ENCODE results near the gene FBXL4.
"Not testable (repeated sequence)": the region's sequence is repeated elsewhere in the genome, so short reads cannot be mapped to it uniquely, and the experiment has no call there.

Gene FBXL4

DNA sequence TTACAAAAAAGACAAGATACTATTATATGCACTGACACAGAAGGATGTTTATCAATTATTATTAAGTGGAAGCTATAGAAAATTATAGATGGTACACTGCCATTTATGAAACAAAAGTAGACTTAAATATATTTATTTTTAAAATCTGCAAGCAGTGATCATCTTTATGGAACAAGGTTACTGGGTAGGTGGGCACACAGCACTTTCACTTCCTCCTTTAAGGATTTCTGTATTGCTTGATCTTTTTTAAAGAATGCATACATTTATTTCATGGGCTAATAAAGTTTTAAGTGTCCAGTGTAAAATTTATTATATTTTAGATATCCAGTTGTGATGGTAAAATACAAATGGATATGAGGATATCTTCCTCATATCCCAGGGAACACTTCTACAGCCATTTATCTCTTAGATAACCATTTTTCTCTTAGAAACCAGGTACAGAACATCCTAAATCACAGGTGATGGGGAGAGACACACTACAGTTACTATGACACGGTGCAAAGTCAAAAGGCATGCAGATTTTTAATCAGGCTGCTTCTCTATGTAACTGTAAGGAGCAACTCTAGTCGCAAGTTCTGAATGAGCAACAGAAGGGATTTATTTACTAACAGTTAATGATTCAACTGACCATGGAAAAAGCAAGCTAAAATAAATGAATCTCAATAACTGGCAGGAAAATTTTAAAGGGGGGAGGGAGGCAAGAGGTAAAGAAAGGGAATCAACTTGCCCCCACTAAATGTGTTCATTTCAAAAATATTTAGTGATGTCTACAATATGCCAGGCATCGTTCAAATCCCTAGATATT is 2.2 kb downstream of the FBXL4 start:
- DNase-seq = no peak

DNA sequence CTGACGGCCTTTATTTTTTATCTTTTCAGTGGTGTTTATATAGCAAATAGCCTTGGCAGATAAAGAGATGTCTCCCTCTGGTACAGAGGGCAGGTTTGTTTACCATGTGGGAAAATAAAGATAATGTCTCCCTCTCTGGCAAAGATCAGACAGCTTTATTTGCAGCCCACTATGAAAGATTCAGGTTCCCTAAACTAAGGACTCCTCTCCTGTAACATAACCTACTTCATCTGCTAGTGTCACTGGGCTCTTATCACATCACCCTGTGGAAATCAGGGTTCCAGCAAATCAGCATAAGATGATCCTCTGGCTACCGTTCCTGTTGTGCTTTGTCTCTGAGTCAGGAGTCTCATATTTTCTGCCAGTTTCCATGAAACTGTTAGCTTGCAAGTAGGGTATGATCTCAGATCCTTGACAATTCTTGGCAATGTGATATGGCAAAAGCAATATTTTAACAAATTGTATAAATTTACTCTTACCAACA is 3.1 kb downstream of the FBXL4 start:
- no peak for DNase-seq

- no peak for DNase-seq
Measured at GRCh38 chr6:98944168-98944567, 3.6 kb downstream of the FBXL4 start.

DNA sequence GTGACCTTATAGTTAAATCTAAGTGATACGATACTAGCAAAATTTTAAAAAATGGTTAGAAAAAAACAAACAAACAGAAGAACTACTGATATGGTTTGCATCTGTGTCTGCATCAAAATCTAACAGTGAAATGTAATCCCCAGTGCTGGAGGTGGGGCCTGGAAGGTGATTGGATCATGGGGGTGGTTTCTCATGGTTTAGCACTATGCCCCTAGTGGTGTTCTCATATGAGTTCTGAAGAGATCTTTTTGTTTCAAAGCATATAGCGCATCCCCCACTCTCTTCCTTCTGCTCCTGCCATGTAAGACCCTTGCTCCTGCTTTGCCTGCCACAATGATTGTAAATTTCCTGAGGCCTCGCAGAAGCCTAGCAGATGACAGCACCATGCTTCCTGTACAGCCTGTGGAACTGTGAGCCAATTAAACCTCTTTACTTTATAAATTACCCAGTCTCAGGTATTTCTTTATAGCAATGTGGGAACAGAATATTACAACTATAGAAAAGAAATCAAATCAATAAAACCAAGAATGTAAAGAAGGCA is 5.4 kb downstream of the FBXL4 start:
- no peak for DNase-seq

GRCh38 chr6:98941319-98941718 is 6.4 kb downstream of the FBXL4 start:
- DNase-seq = no peak

- no peak for DNase-seq
Measured at GRCh38 chr6:98937351-98937750, 10.4 kb downstream of the FBXL4 start.

GRCh38 chr6:98932381-98932780 is 15.4 kb downstream of the FBXL4 start:
- DNase-seq = no peak

- no peak for DNase-seq
Measured at GRCh38 chr6:98931696-98932095, 16.1 kb downstream of the FBXL4 start.

DNA sequence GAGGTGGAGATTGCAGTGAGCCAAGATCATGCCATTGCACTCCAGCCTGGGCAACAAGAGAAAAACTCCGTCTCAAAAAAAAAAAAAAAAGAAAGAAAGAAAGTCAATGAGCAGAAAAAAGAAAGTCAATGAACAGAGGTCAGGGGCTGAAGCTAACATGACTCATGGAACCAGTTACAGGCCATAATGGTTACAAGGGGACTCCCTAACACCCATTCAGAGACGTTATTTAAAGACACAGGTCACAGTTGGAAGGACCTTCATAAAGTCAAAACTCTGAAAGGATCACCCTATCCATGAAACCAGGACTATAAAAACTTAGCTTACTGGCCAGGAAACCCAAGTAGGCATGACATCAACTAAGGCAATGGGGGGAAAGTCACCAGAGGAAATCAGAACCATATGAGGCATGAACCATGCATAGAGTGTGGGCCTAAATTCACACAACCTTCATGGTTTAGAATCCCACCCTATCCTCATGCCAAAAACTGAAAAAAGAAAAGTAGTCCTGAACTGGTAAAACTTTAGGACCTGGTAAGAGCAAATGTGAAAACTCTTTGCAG is 18.2 kb downstream of the FBXL4 start:
- no peak for DNase-seq

GRCh38 chr6:98928688-98929087 is 19.1 kb downstream of the FBXL4 start:
- no peak for DNase-seq

GRCh38 chr6:98927534-98927933 is 20.2 kb downstream of the FBXL4 start:
- DNase-seq = no peak

GRCh38 chr6:98925831-98926230 is 21.9 kb downstream of the FBXL4 start:
- DNase-seq = no peak

DNA sequence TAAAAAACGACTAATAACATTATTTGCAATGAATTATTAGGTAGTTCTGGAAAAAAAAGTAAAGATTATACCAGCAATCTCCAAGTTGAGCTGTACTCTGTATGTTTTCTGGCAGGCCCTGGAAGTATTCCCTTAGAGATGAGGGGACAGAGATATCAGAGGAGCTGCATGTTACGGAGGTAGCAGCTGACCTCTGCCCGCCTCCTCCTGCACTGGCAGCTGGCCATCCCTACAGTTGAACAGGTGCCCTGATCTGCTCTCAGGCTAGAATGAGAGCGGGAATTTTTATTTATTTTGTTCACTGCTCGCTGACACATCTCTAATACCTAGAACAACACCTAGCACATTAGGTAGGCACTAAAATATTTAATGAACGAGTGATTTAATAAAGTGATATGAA is 23.1 kb downstream of the FBXL4 start:
- no peak for DNase-seq

DNA sequence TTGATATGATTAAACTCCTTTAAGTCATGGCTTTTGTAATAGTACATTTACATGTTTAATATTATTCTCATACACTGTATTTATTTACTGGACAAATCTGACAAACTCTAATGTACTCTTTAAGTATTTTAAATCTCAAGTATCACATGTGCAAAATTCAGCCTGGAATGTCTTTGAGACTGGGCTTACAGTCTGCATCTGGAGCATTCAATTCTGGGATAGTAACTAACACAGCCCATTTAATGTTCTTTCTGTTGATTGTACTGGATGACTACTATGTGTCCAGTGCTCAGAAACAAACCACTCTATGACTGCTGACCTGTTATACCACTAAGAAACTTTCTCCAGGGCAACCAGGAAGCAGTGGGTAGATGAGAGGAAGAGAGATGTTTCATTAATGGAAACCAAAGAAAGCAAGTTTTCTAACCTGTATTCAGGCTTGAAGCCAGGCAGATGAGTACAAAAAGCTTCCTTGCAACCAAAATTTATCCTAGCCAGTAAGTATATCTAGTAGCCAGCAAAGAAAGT is 26.8 kb downstream of the FBXL4 start:
- no peak for DNase-seq

- not testable (repeated sequence) for DNase-seq
Measured at GRCh38 chr6:98910946-98911345, 36.8 kb downstream of the FBXL4 start.

DNA sequence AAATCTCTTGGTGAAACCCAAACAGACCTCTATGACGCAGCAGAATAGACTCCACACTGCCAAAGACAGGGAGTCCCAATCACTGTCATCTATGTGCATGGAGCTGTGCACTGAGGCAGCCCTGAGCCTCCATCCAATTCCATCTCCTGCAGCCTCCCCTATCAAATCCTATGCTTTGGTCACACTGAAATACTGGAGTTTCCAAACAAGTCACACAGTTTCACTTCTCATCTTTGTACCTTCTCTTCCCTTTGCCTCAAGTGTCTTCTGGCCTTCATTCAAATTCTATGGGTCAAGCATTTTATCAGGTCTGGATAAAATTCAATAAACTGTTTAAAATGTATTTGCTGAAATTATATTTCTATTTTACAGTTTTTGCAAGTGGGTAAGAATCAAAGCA is 38.5 kb downstream of the FBXL4 start:
- DNase-seq = no peak

DNA sequence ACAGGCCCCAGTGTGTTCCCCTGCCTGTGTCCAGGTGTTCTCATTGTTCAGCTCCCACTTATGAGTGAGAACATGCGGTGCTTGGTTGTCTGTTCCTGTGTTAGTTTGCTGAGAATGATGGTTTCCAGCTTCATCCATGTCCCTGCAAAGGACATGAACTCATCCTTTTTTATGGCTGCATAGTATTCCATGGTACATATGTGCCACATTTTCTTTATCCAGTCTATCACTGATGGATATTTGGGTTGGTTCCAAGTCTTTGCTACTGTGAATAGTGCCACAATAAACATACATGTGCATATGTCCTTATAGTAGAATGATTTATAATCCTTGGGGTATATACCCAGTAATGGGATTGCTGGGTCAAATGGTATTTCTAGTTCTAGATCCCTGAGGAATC is 41.4 kb downstream of the FBXL4 start:
- DNase-seq = not testable (repeated sequence)

- DNase-seq = no peak
Measured at GRCh38 chr6:98905759-98906158, 42.0 kb downstream of the FBXL4 start.

DNA sequence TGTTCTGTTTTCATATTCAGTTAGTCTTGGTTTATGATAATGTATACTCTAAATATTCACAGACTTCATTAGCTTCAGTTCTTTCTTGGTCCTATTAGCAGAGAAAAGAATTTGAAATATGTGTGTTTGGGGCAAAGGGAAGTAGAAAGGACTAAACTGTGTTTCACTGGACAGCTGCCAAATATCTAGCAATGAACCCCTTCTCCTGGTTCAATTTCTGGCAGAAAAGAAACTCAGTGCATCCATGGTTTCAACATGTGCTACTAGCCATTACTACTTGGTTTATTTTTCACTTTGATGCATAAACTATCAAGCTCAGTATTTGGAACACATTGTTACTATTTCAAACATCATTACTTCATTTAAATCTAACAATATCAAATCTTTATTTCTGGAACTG is 43.6 kb downstream of the FBXL4 start:
- no peak for DNase-seq

GRCh38 chr6:98900706-98901105 is 47.0 kb downstream of the FBXL4 start:
- no peak for DNase-seq

GRCh38 chr6:98894810-98895209 is 52.9 kb downstream of the FBXL4 start:
- no peak for DNase-seq

DNA sequence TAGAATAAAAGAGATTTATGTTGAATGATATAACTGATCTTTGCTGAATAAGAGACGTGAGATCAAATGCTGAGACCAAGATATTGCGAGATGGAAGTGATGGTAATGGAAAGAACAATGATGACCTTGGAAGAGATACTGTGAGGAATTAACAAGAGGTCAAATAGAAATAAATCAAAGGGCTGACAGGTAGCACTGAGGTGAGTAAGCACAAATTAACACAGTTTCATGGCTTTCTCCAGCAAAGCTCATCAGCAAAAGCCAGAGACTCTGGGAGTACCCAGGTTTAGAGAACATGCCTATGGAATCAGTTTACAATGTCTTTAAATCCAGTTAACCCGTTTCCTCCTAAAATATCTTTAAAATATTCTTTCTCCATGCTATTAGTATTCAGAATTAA is 60.1 kb downstream of the FBXL4 start:
- no peak for DNase-seq

DNA sequence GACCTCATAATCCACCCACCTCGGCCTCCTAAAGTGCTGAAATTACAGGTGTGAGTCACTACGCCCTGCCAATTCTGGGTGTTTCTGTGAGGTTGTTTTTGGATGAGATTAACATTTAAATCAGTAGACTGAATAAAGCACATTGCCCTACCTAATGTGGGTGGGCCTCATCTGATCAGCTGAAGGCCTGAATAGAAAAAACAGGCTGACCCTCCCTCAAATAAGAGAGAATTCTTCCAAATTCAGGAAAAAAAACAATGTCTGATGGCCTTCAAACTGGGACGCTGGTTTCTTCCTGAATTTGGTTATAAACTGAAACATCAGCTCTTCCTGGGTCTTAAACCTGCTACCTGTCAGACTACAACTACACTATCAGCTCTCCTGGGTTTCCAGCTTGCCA is 62.4 kb downstream of the FBXL4 start:
- no peak for DNase-seq

- DNase-seq = no peak
Measured at GRCh38 chr6:98880486-98880885, 67.3 kb downstream of the FBXL4 start.

Measured in effector CD8-positive, alpha-beta T cell (primary cell).